HG02981 (cell line): ENCODE measurements around the gene CLSTN1.
"Not testable (repeated sequence)": the region's sequence is repeated elsewhere in the genome, so short reads cannot be mapped to it uniquely, and the experiment has no call there.

ENCODE experiments used
- ATAC-seq: cut with Tn5 transposase; IDR thresholded peaks from one replicate; pipeline ENCODE4 v1.9.1; 2021; ENCODE audit warnings: mild to moderate bottlenecking, moderate library complexity; ENCODE audit not compliant: unreplicated experiment

Gene CLSTN1

GRCh38 chr1:9826616-9827015 is 2.9 kb upstream of the CLSTN1 start:
- ATAC-seq, result no peak

GRCh38 chr1:9826087-9826486 is 2.3 kb upstream of the CLSTN1 start:
- no peak for ATAC-seq

GRCh38 chr1:9825093-9826074 is 1.6 kb upstream of the CLSTN1 start:
- no peak for ATAC-seq

- ATAC-seq, result no peak
Measured at GRCh38 chr1:9824702-9825089, 931 bp upstream of the CLSTN1 start.

GRCh38 chr1:9823693-9823942 is 147 bp downstream of the CLSTN1 start:
- no peak for ATAC-seq

GRCh38 chr1:9822897-9823692 is 670 bp downstream of the CLSTN1 start:
- no peak for ATAC-seq

- no peak for ATAC-seq
Measured at GRCh38 chr1:9822490-9822889, 1.3 kb downstream of the CLSTN1 start.

GRCh38 chr1:9821710-9822109 is 2.1 kb downstream of the CLSTN1 start:
- ATAC-seq, result no peak

- no peak for ATAC-seq
Measured at GRCh38 chr1:9820521-9820920, 3.2 kb downstream of the CLSTN1 start.

- ATAC-seq, result no peak
Measured at GRCh38 chr1:9817734-9818133, 6.0 kb downstream of the CLSTN1 start.

- ATAC-seq, result no peak
Measured at GRCh38 chr1:9816199-9816598, 7.6 kb downstream of the CLSTN1 start.

GRCh38 chr1:9815150-9815549 is 8.6 kb downstream of the CLSTN1 start:
- no peak for ATAC-seq

- no peak for ATAC-seq
Measured at GRCh38 chr1:9814619-9815018, 9.1 kb downstream of the CLSTN1 start.

GRCh38 chr1:9811239-9811966 is 12.4 kb downstream of the CLSTN1 start:
- ATAC-seq, result no peak

- no peak for ATAC-seq
Measured at GRCh38 chr1:9809100-9809510, 14.7 kb downstream of the CLSTN1 start.

GRCh38 chr1:9808459-9808858 is 15.3 kb downstream of the CLSTN1 start:
- no peak for ATAC-seq

- no peak for ATAC-seq
Measured at GRCh38 chr1:9807541-9807940, 16.2 kb downstream of the CLSTN1 start.

- ATAC-seq, result not testable (repeated sequence)
Measured at GRCh38 chr1:9805972-9806371, 17.8 kb downstream of the CLSTN1 start.

- ATAC-seq, result no peak
Measured at GRCh38 chr1:9805006-9805508, 18.7 kb downstream of the CLSTN1 start.

GRCh38 chr1:9803003-9803918 is 20.5 kb downstream of the CLSTN1 start:
- not testable (repeated sequence) for ATAC-seq
